ENCODE data around the gene SPATS2L. TPM values are rescaled to one million over a fixed set of nuclear protein-coding genes. Genes with fewer than 3 reads are reported as not detected.

The SPATS2L gene
- total and polyA plus RNA-seq, 2 experiments from 2014 or later, result 118 to 154 TPM

DNA sequence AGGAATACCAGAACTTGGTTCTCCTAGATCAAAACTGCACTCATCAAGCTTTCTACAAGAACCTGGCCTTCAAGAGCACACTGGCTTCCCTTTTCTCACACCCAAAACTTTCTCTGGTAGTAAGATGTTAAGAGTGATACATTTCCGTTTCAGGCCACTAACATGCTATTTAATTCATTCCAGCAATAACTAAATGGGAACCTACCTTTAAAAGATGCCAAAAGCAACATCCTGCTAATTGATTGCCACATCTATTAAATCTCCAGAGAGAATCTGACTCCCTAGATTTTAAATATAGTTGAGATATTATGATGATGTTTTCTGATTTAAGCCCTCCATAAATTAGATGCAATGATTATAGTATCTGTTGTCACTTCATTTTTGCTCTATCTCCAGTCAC is 131.8 kb downstream of the SPATS2L start (continued):
- TF ChIP-seq CREB1 (CRISPR knock-in tag; IDR thresholded peaks at IDR 0.05; ENCODE audit: low read depth) (no peak), EZH2 (IDR thresholded peaks at IDR 0.05; ENCODE audit: low read depth, unreplicated experiment) (no peak), REST (IDR thresholded peaks at IDR 0.05; ENCODE audit: unreplicated experiment) (no peak), NANOG (IDR thresholded peaks at IDR 0.05; ENCODE audit: borderline replicate concordance) (no peak), ZNF331 (CRISPR knock-in tag; IDR thresholded peaks at IDR 0.05; ENCODE audit: low read depth) (no peak), ETS1 (IDR thresholded peaks at IDR 0.05) (no peak), STAT1 (IDR thresholded peaks at IDR 0.05; ENCODE audit: unreplicated experiment) (no peak), EZH2phosphoT487 (IDR thresholded peaks at IDR 0.05; ENCODE audit: unreplicated experiment) (no peak)

GRCh38 chr2:200438846-200439245 is 132.4 kb downstream of the SPATS2L start:
- H3K9me3 Mint-ChIP-seq, result no peaks in the 10 kb centered on the region
- H3K9me2 ChIP-seq (ENCODE audit: insufficient read depth), result no peaks in the 10 kb centered on the region
- no peaks in the 10 kb centered on the region; the same call in 1 of the 2 replicates for H4K20me1 ChIP-seq (replicated peaks; ENCODE audit: insufficient read depth)
- H3K4me1 ChIP-seq (ENCODE audit: insufficient read depth), result no peaks in the 10 kb centered on the region
- no peaks in the 10 kb centered on the region for H3K79me2 ChIP-seq (replicated peaks; ENCODE audit: insufficient read depth)
- H3K36me3 Mint-ChIP-seq (ENCODE audit: low read depth), result peaks cover 75% of the 10 kb centered on the region
- TF ChIP-seq CREB1 (CRISPR knock-in tag; IDR thresholded peaks at IDR 0.05; ENCODE audit: low read depth) (no peak), STAT1 (IDR thresholded peaks at IDR 0.05; ENCODE audit: unreplicated experiment) (no peak), EZH2phosphoT487 (IDR thresholded peaks at IDR 0.05; ENCODE audit: unreplicated experiment) (no peak), ZNF331 (CRISPR knock-in tag; IDR thresholded peaks at IDR 0.05; ENCODE audit: low read depth) (no peak)
- TF ChIP-seq, protein P1, sequence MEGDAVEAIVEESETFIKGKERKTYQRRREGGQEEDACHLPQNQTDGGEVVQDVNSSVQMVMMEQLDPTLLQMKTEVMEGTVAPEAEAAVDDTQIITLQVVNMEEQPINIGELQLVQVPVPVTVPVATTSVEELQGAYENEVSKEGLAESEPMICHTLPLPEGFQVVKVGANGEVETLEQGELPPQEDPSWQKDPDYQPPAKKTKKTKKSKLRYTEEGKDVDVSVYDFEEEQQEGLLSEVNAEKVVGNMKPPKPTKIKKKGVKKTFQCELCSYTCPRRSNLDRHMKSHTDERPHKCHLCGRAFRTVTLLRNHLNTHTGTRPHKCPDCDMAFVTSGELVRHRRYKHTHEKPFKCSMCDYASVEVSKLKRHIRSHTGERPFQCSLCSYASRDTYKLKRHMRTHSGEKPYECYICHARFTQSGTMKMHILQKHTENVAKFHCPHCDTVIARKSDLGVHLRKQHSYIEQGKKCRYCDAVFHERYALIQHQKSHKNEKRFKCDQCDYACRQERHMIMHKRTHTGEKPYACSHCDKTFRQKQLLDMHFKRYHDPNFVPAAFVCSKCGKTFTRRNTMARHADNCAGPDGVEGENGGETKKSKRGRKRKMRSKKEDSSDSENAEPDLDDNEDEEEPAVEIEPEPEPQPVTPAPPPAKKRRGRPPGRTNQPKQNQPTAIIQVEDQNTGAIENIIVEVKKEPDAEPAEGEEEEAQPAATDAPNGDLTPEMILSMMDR (conservative IDR thresholded peaks at IDR 0.05; ENCODE audit: low read depth in 2 of 2), result no peak
- H3K4me3 Mint-ChIP-seq, result no peak overlapping the region
- H3K27ac Mint-ChIP-seq, result no peak overlapping the region
- H3K4me1 Mint-ChIP-seq, result no peaks in the 10 kb centered on the region
- no peak for ATAC-seq
- H3F3A ChIP-seq (replicated peaks; ENCODE audit: low read depth), result no peaks in the 10 kb centered on the region
- no peak for DNase-seq (ENCODE audit: low spot score)
- no peak overlapping the region for H3K4me3 ChIP-seq
- H3K36me3 ChIP-seq (ENCODE audit: insufficient read depth), result peaks cover 30% of the 10 kb centered on the region
- no peak overlapping the region for H3K27ac ChIP-seq (ENCODE audit: low read depth)
- no peaks in the 10 kb centered on the region for H3K27me3 Mint-ChIP-seq (ENCODE audit: insufficient read depth, low read depth, poor library complexity)
- no peaks in the 10 kb centered on the region for H3K27me3 ChIP-seq (ENCODE audit: insufficient read depth)
- H2AFZ ChIP-seq, result no peak overlapping the region
- no peak overlapping the region for H3K4me2 ChIP-seq

Measured in GM23338 (cell line).